Colon (tissue), 2 donors: Measurements from ENCODE around the gene DIDO1.

Source experiments
- FAIRE-seq: peaks from 2 replicates; lab custom pipeline; 2012; peaks lifted over from hg19 to GRCh38; lab: Jason Lieb, UNC
- donor health status: control.
- donor health status: control.

DIDO1 gene

GRCh38 chr20:62926229-62927127 is at the start of gene DIDO1:
DIDO1 (minus strand) TSS chr20:62926505.
- FAIRE-seq: no peak

DNA sequence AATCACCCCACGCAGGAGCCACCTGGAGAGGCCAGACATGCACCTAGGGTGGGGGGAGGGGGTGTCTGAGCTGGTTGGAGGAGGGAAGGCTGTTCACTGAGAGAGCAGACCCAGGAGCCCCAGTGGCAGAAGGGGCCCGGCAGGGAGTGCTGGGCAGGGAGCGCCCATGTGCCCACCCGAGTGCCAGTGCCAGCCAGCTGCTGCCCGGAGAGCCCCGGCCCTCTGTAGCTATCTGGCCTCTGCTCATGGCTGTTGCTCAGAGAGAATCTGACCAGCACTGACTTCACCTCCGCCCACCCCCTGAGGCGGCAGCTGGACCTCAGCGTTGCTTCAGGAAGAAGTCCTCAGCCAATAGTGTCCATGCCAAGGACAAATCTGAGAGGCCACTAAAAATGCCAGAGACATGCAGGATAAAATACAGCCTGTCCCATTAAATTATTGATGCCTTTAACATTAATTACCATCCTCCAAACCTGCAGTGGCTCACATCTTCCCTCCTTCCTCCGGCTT is 49.0 kb upstream of the DIDO1 start:
- no peak for FAIRE-seq

- FAIRE-seq: no peak
Measured at GRCh38 chr20:62972845-62973745, 46.8 kb upstream of the DIDO1 start.

- FAIRE-seq: no peak
Measured at GRCh38 chr20:62971950-62972844, 45.9 kb upstream of the DIDO1 start.

DNA sequence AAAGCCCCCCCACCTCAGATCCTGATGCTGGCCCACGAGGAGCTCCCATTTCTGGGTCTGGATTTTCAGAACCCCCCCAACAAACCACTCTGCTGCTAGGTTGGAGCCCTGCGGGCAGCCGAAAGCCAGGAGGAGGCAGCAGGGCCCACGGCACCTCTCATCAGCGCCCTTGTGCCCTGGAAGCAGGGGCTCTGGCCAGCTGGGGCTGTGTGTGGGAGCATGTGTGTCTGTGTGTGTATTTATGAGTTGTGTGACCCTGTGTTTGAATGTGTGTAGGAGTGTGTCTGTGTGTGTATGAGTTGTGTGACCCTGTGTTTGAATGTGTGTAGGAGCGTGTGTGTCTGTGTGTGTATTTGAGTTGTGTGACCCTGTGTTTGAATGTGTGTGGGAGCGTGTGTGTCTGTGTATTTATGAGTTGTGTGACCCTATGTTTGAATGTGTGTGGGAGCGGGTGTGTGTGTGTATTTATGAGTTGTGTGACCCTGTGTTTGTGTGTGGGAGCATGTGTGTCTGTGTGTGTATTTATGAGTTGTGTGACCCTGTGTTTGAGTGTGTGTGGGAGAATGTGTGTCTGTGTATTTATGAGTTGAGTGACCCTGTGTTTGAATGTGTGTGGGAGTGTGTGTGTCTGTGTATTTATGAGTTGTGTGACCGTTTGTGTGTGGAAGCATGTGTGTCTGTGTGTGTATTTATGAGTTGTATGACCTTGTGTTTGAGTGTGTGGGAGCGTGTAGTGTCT is 45.1 kb upstream of the DIDO1 start:
- no peak for FAIRE-seq

GRCh38 chr20:62970307-62971210 is 44.3 kb upstream of the DIDO1 start:
- no peak for FAIRE-seq

DNA sequence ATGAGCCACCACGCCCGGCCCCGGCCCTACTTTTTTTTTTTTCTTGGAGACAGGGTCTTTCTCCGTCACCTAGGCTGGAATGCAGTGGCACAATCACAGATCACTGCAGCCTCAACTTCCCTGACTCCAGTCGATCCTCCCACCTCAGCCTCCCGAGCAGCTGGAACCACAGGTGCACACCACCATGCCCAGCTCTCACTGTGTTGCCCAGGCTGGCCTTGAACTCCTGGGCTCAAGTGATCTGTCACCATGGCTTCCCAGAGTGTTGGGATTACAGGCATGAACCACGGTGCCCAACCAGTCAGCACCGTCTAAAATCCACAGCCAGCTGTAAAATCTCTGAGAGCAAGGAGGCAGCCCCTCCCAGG is 43.6 kb upstream of the DIDO1 start:
- no peak for FAIRE-seq

DNA sequence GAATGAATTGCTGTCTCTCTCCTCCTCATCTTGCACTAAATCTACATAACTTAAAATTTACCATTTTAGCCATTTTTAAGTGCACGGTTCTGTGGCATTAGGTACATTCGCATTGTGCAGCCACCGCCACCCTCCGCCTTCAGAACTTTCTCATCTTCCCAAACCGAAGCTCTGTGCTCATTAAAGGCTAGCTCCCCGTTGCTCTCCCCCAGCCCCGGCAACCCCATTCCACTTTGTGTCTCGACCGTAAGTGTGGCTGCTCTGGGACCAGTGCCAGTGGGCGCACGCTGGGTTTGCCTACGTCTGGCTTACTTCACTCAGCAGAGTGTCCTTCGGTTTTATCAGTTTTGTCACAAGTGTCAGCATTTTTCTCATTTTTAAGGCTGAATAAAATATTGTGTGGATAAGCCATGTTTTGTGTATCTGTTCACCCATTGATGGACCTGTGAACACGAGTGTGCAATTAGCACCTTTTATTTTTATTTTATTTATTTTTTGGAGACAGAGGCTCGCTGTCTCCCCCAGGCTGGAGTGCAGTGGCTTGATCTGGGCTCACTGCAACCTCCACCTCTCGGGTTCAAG is 43.0 kb upstream of the DIDO1 start:
- no peak for FAIRE-seq

DNA sequence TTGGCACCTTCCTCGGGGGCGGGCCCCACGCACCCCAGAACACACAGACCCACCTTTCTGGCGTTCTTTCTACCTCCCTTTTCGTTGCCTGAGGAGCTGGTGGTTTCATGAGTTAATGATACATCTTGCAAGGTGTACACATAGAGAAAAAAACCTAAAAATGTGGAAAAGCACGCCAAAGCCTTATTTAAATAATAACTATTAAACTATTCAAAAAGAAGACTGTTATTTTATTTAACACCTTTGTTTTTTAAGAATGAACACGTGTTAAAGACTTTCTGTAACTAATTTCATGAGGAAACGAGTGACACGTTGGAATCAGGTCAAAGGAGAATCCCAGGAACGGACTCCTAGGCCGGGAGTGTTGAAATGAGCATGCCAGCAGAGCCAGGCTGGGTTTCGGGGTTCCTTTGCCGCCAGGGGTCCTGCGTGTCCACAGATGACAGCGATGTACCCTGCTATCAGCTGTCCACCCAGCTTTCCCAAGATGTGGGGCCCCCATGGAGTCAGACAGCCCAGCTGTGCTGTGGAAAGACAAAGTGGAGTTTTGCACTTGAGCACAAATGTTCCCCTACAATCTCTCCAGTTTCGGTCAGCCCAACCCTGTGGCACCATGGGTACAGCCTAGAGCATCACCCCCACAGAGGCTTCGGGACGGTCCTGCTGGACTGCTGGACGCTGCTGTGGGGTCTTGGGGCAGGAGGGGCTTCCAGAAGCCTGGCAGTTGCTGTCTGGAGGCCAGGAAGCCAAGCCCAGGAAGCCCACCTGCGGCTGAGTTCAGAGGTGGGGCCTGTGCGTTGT is 42.3 kb upstream of the DIDO1 start:
- FAIRE-seq: no peak

GRCh38 chr20:62967628-62968351 is 41.5 kb upstream of the DIDO1 start:
- no peak for FAIRE-seq

GRCh38 chr20:62967149-62967501 is 40.8 kb upstream of the DIDO1 start:
- no peak for FAIRE-seq

GRCh38 chr20:62966212-62967148 is 40.2 kb upstream of the DIDO1 start:
- no peak for FAIRE-seq

DNA sequence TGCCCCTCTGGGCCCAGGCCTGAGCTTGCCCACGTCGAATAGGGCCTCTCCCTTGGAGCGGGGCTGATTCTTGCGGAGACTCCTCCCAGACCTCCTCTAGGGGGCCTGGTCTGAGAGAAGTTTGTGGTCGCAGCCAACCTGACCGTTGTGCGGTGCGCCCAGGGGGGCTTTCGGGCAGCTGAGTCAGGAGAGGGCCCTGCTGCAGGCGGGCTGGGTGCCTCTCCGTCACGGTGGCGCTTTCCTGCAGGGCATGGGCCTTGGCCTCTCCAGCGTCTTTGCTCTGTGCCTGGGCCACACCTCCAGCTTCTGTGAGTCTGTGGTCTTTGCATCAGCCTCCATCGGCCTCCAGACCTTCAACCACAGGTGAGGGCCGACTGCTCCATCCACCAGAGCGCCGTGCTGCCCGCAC is 39.1 kb upstream of the DIDO1 start:
- no peak for FAIRE-seq

- FAIRE-seq: no peak
Measured at GRCh38 chr20:62964700-62965099, 38.4 kb upstream of the DIDO1 start.

DNA sequence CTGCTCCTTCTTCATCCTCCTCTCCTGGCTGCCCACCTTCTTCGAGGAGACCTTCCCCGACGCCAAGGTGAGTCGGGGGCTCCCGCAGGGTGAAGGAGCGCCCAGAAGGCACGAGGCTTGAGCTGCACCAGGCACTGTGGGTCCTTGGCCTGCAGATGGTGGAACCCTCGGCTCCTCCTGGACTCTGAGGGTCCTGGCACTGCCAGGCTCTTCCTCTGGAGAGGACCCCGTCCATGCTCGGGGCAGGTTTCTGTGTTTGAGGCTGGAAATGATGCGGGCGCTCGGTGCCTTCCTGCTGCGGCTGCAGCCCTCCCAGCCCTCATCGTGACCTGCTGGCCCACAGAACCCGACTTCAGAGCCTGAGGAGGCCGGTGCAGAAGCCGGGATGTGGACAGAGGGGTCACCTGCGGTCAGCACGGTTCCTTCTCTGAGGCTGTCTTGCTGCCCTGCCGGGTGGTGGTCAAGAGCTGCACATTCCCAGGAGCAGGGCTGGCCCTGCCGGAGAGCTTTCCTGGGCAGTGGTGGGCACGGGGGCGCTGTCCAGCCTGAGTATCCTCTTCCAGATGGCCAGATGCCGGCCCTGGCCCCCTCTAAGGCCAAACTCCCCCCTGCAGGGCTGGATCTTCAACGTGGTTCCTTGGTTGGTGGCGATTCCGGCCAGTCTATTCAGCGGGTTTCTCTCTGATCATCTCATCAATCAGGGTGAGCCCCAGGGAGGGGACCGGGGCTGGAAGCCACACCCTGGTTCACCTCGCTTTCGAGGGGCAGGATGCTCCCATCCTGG is 37.5 kb upstream of the DIDO1 start:
- FAIRE-seq: no peak

- FAIRE-seq: no peak
Measured at GRCh38 chr20:62962891-62963613, 36.7 kb upstream of the DIDO1 start.
